Activated B cell treated with CpG ODN at 0.5 μM for 24 hours (primary cell): ENCODE measurements around the gene ARHGAP26. TPM values are rescaled to one million over a fixed set of nuclear protein-coding genes. Genes with fewer than 3 reads are reported as not detected.

Experiments used
- ATAC-seq: fragments of 200-7000 bp; cut with Tn5 transposase; one replicate; pipeline ENCODE4 v1.10.0; 2021; ENCODE audit warnings: low read depth, mild to moderate bottlenecking, moderate library complexity
- CTCF ChIA-PET: fragments of 350-600 bp; sonication (Branson Sonifier 250); formaldehyde crosslinking; loops from one replicate; lab custom pipeline; 2021; ENCODE audit warnings: antibody characterized with exemption; lab: Charles Lee
- POLR2A ChIA-PET: fragments of 350-600 bp; sonication (Branson Sonifier 250); formaldehyde crosslinking; loops from one replicate; lab custom pipeline; 2021; ENCODE audit warnings: antibody characterized with exemption; lab: Charles Lee
- DNase-seq: peaks from one replicate; pipeline ENCODE4 v3.0.0; 2022
- H3K27ac Mint-ChIP-seq: one replicate; pipeline ENCODE4 v1.8.0; 2020; ENCODE audit warnings: mixed read lengths
- H3K27me3 Mint-ChIP-seq: one replicate; pipeline ENCODE4 v1.8.0; 2021; ENCODE audit warnings: mixed read lengths
- H3K36me3 Mint-ChIP-seq: one replicate; pipeline ENCODE4 v1.8.0; 2021; ENCODE audit warnings: low read depth, mixed read lengths
- H3K4me1 Mint-ChIP-seq: one replicate; pipeline ENCODE4 v1.8.0; 2021; ENCODE audit warnings: mixed read lengths
- H3K4me3 Mint-ChIP-seq: one replicate; pipeline ENCODE4 v1.8.0; 2020; ENCODE audit warnings: mild to moderate bottlenecking, mixed read lengths
- H3K9me3 Mint-ChIP-seq: one replicate; pipeline ENCODE4 v1.8.0; 2020; ENCODE audit warnings: mixed read lengths
- CTCF ChIP-seq: fragments of 200-600 bp; IDR thresholded peaks from one replicate; pipeline ENCODE4 v1.8.0; 2022; ENCODE audit warnings: antibody characterized with exemption, mild to moderate bottlenecking
- intact Hi-C: fragments of 100-400 bp; cut with micrococcal nuclease; formaldehyde crosslinking; loops from one replicate; pipeline ENCODE4 v1.15.1; 2024
- total RNA-seq: library from RNA; stranded (reverse); gene quantifications from 2 replicates; pipeline ENCODE4 v1.2.3, GENCODE V29; 2022

The ARHGAP26 gene
- total RNA-seq, 1 donor from 2014 or later: 20.9 TPM

- ChIA-PET POLR2A (no interaction called here), CTCF (no interaction called here)
- peak; percentile 82 for ATAC-seq
- Mint-ChIP-seq H3K36me3 (no peaks in the 10 kb centered on the region), H3K27me3 (no peaks in the 10 kb centered on the region), H3K4me1 (peaks cover 14% of the 10 kb centered on the region), H3K9me3 (no peaks in the 10 kb centered on the region), H3K4me3 (peak overlapping the region; percentile 0), H3K27ac (peak overlapping the region; percentile 27)
- intact Hi-C loops: no loop called here
- DNase-seq: no peak
- TF ChIP-seq CTCF: no peak
These were observed 207.3 kb downstream of the ARHGAP26 start for GRCh38 chr5:142977363-142978051.

GRCh38 chr5:142978252-142978651 lies 208.1 kb downstream of the ARHGAP26 start:
- H3K4me1 Mint-ChIP-seq: peaks cover 12% of the 10 kb centered on the region
- no peak overlapping the region for H3K27ac Mint-ChIP-seq
- H3K4me3 Mint-ChIP-seq: no peak overlapping the region
- intact Hi-C loops: no loop called here
- no peak for TF ChIP-seq CTCF
- CTCF ChIA-PET: no interaction called here
- no peaks in the 10 kb centered on the region for H3K9me3 Mint-ChIP-seq
- no peak for DNase-seq
- POLR2A ChIA-PET: interaction anchor here (0.7 kb wide), 1 partner anchor 33 kb away, joined by 3 read pairs; no protein-coding TSS in a partner anchor
- H3K27me3 Mint-ChIP-seq: no peaks in the 10 kb centered on the region
- H3K36me3 Mint-ChIP-seq: no peaks in the 10 kb centered on the region
- ATAC-seq: no peak

- POLR2A ChIA-PET: interaction anchor here (0.7 kb wide), 1 partner anchor 33 kb away, joined by 3 read pairs; no protein-coding TSS in a partner anchor
- DNase-seq: no peak
- no peak overlapping the region for H3K27ac Mint-ChIP-seq
- no peaks in the 10 kb centered on the region for H3K36me3 Mint-ChIP-seq
- H3K4me3 Mint-ChIP-seq: no peak overlapping the region
- intact Hi-C loops: no loop called here
- no peak for ATAC-seq
- CTCF ChIA-PET: no interaction called here
- no peak for TF ChIP-seq CTCF
- H3K9me3 Mint-ChIP-seq: no peaks in the 10 kb centered on the region
- no peaks in the 10 kb centered on the region for H3K27me3 Mint-ChIP-seq
- H3K4me1 Mint-ChIP-seq: peaks cover 12% of the 10 kb centered on the region
These were observed 208.5 kb downstream of the ARHGAP26 start for GRCh38 chr5:142978726-142979125.

GRCh38 chr5:142979636-142980035 lies 209.5 kb downstream of the ARHGAP26 start:
- intact Hi-C loops: no loop called here
- ChIA-PET CTCF (no interaction called here), POLR2A (no interaction called here)
- ATAC-seq (no peak), DNase-seq (no peak)
- H3K4me1 Mint-ChIP-seq: peaks cover 12% of the 10 kb centered on the region
- H3K27ac Mint-ChIP-seq: no peak overlapping the region
- no peak overlapping the region for H3K4me3 Mint-ChIP-seq
- no peaks in the 10 kb centered on the region for H3K27me3 Mint-ChIP-seq
- no peak for TF ChIP-seq CTCF
- H3K9me3 Mint-ChIP-seq: no peaks in the 10 kb centered on the region
- no peaks in the 10 kb centered on the region for H3K36me3 Mint-ChIP-seq

GRCh38 chr5:142981475-142981874 lies 211.3 kb downstream of the ARHGAP26 start:
- Mint-ChIP-seq H3K9me3 (no peaks in the 10 kb centered on the region), H3K27me3 (no peaks in the 10 kb centered on the region), H3K4me1 (peaks cover 12% of the 10 kb centered on the region), H3K27ac (no peak overlapping the region), H3K36me3 (no peaks in the 10 kb centered on the region), H3K4me3 (no peak overlapping the region)
- ChIA-PET CTCF (interaction anchor here (1.8 kb wide), 1 partner anchor 20 kb away, joined by 4 read pairs; no protein-coding TSS in a partner anchor), POLR2A (no interaction called here)
- ATAC-seq: no peak
- DNase-seq: no peak
- no peak for TF ChIP-seq CTCF
- intact Hi-C loops: no loop called here
